GM21360 (cell line): Measurements from ENCODE around the gene SGMS1.
A peak's percentile ranks its signal among the peaks of the same experiment; 100 is the strongest.

Experiments used
- ATAC-seq: cut with Tn5 transposase; IDR thresholded peaks from one replicate; pipeline ENCODE4 v1.9.1; 2021; ENCODE audit warnings: mild to moderate bottlenecking, moderate library complexity; ENCODE audit not compliant: unreplicated experiment

SGMS1 gene

GRCh38 chr10:50636618-50637579 is 13.1 kb upstream of the SGMS1 start:
- ATAC-seq = peak; percentile 87

DNA sequence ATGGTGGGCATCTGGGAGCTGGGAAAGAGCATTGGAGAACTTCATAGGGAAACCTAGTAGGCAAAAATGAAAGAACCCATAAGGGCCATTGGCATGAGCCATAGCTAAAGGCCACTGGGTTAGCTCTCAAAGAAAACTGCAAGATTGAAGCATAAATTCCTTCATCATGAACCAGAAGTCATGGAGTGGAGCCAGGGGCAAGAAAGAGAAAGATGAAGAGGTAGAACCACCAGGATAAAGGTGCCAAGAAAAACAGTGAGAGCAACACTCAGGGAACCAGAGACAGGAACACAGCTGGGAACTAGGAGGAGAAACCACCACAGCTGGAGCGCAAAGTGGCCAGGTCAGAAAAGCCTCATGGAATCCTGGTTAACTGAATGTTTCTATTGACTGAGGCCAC is 11.5 kb upstream of the SGMS1 start:
- ATAC-seq = no peak

DNA sequence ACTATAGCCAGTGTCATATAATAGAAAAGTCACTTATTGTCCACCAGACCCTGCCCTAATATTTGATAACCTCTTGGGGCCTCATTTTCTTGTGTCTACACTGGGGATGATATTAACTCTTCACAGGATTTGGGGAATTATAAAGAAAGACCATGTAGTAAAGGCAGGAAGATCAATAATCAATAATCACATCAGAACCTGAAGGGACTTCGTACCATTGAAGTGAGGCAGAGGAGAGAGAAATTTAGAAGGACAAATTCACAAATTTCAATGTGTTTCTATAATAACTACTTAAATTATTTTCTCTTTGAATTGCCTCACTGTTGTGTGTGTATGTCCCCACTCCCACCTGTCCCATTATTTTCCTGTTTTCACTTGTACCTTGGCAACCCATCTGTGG is 10.7 kb upstream of the SGMS1 start:
- ATAC-seq = no peak

- no peak for ATAC-seq
These were observed 7.3 kb upstream of the SGMS1 start for GRCh38 chr10:50631052-50631451.

- ATAC-seq = no peak
These were observed 5.9 kb upstream of the SGMS1 start for GRCh38 chr10:50629495-50630122.

- no peak for ATAC-seq
These were observed 4.1 kb upstream of the SGMS1 start for GRCh38 chr10:50627896-50628295.

GRCh38 chr10:50627443-50627842 is 3.7 kb upstream of the SGMS1 start:
- ATAC-seq = no peak

GRCh38 chr10:50625649-50626132 is 1.9 kb upstream of the SGMS1 start:
- ATAC-seq = no peak

GRCh38 chr10:50624866-50625501 is 1.2 kb upstream of the SGMS1 start:
- peak; percentile 37 for ATAC-seq

DNA sequence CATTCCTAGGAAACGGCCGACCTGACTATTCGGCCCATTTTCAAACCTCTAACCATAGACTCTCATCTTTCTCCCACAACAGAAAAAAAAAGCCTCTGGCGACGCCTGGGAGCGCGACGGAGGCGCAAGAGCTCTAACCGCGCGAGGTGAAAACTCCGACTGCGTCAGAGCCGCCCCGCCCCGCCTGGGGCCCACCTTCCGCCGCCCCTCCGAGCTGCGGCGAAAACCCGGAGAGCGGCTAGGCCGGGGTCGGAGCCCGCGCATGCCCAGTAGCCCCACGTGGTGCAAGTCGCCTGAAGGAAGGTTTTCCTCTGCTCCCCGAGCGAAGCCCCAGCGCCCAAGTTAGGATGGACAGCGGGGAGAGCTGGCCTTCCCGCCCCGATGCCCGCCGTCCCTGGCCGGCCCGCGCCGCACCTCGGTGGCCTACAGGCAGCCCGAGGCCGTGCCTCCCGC is 683 bp upstream of the SGMS1 start:
- ATAC-seq = peak; percentile 46

DNA sequence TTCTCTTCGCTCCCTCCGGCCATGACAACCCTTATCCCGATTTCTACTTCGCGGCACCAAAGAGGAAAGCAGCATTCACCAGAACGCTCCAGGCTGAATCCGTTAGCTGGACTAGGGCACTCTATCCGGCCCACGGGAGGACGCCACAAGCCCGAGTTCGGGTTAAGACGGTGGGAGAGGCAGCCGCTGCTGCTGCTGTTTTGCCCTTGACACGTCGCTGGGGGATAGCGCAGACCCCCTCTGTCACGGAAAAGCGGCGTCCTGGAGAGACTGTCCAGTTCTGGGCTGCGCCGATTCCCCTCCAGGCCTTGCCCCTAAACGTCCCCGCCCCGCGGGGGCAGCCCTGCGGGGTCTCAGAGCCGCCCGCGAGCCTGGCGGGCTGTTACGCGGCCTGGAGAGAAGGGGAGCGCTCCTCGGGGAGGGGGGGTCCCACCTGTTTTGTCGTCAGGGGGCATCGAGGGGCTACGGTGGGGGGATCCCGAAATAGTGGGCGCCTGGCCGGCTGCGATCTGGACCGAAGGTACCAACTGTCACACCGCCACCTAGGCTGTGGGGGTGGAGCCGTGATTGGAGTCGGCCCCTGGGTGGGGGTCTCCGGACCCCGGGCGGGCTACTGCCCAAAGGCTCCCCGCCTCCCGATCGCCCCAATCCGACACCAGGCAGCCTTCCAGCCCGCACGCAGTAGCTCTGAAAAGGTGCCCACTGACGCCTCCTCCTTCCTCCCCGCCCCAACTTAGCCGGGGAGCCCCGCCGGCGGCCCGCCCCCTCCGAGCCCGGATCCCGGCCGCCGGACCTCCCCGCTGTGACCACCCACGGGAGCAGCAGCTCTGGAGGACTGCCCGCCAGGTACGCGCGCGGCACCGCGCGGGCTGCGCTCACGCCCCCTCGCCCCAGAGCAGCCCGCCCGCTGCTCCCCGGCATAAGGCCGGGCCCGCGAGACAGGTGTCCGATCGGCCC is 772 bp downstream of the SGMS1 start:
- ATAC-seq = peak; percentile 5

GRCh38 chr10:50621968-50622705 is 1.6 kb downstream of the SGMS1 start:
- peak; percentile 20 for ATAC-seq

- no peak for ATAC-seq
These were observed 2.9 kb downstream of the SGMS1 start for GRCh38 chr10:50620899-50621298.

- ATAC-seq = no peak
These were observed 3.9 kb downstream of the SGMS1 start for GRCh38 chr10:50619882-50620281.

GRCh38 chr10:50619166-50619565 is 4.6 kb downstream of the SGMS1 start:
- ATAC-seq = no peak

DNA sequence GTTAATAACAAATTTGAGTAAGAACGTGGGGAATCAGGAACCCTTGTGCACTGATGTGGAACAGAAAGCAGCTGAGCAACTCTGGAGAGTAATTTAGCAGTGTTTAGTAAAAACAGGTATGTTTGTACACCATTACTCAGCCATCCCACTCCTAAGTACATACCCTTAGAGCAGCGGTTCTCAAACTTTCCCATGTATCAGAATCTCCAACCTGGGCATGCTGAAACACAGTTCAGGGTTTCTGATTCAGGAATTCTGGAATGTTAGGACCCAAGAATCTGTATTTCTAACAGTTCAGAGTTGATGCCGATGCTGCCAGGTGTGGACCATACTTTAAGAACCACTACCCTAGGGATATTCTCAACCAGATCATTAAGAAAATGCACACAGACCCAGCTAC is 5.1 kb downstream of the SGMS1 start:
- ATAC-seq = no peak

DNA sequence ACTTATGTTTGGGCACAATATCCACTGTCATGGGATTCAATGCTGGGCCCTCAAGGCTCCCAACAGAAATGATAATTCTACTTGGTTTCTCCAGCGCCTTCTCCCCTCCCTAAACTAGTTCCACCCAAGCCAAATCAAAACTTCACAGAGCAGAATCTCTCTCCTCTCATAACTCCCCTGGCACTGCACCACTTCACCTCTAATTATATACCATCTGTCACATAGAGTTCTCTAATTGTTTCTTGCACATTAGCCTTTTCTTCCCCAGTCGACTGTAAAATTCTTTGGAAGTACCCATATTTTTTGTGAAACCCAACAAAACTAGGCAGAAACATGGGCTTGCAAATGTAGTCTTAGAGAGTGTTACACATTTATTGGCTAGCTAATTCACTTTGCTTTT is 8.1 kb downstream of the SGMS1 start:
- no peak for ATAC-seq

- peak; percentile 58 for ATAC-seq
These were observed 9.2 kb downstream of the SGMS1 start for GRCh38 chr10:50614444-50615137.
